Upper lobe of right lung (tissue), 1 donor: ENCODE data around the gene RPS6KA1. TPM values are rescaled to one million over a fixed set of nuclear protein-coding genes. Genes with fewer than 3 reads are reported as not detected.

Source experiments
- ATAC-seq: fragments of 200-7000 bp; cut with Tn5 transposase; one replicate; pipeline ENCODE4 v1.9.1; 2020; ENCODE audit warnings: mild to moderate bottlenecking, moderate library complexity
- DNase-seq: peaks from one replicate; pipeline ENCODE4 v3.0.0-alpha.2; 2020
- H3K27ac ChIP-seq: fragments of 200-600 bp; one replicate; pipeline ENCODE4 v1.8.0; 2022
- H3K27me3 ChIP-seq: fragments of 200-600 bp; one replicate; pipeline ENCODE4 v1.8.0; 2022; ENCODE audit warnings: mild to moderate bottlenecking
- H3K36me3 ChIP-seq: fragments of 200-600 bp; one replicate; pipeline ENCODE4 v1.8.0; 2022
- H3K4me1 ChIP-seq: fragments of 200-600 bp; one replicate; pipeline ENCODE4 v1.8.0; 2022
- H3K4me3 ChIP-seq: fragments of 200-600 bp; one replicate; pipeline ENCODE4 v1.8.0; 2022; ENCODE audit warnings: mild to moderate bottlenecking
- H3K9me3 ChIP-seq: fragments of 200-600 bp; one replicate; pipeline ENCODE4 v1.8.0; 2022
- CTCF ChIP-seq: fragments of 200-600 bp; IDR thresholded peaks from one replicate; pipeline ENCODE4 v1.8.0; 2022; ENCODE audit warnings: antibody characterized with exemption
- intact Hi-C: fragments of 100-400 bp; cut with DNase I; formaldehyde crosslinking; loops from one replicate; pipeline ENCODE4 v1.11.0; 2022
- microRNA-seq: library from miRNA; unstranded; fragments of <30 nt; microRNA quantifications from one replicate; pipeline ENCODE4 v1.2.0, GENCODE V29; 2020; ENCODE audit warnings: borderline microRNAs expressed
- total RNA-seq: library from RNA; stranded (reverse); fragmentation: NEBNext Ultra II Directional; extraction: Animal tissue kit (Norgen Biotek cat#: 25700); gene quantifications from one replicate; pipeline ENCODE4 v1.2.1, GENCODE V29; 2021
- donor health status: DM: no; HTN: yes; CAD: no; lungs with severe emphysema.

RPS6KA1 gene
- total RNA-seq, 1 donor from 2014 or later, result 124 TPM

DNA sequence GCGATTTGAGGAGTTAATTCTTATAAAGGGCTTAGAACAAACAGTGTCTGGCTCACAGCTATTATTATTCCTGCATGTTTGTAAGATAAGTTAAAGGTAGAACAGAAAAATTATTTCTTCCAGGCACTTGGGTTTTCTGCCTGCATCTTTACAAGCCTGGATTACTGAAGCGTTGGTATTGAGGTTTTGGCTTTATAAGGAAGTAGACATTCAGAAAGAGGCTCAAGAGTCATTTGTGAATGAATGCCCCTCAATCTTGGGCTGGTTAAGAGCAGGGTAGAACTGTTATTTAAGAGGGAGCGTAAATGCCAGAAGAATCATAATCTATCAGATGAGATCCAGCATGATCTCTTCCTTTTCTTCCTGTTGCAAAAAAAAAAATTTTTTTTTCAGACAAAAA lies 89.0 kb downstream of the RPS6KA1 start:
- ATAC-seq (no peak), DNase-seq (no peak)
- H3K4me1 ChIP-seq, result peaks cover 24% of the 10 kb centered on the region
- intact Hi-C loops, result no loop called here
- H3K36me3 ChIP-seq, result no peaks in the 10 kb centered on the region
- H3K27ac ChIP-seq, result peak overlapping the region; percentile 98
- H3K9me3 ChIP-seq, result no peaks in the 10 kb centered on the region
- H3K4me3 ChIP-seq, result no peak overlapping the region
- H3K27me3 ChIP-seq, result no peaks in the 10 kb centered on the region
- no peak for TF ChIP-seq CTCF

Small RNAs within 50 kb of the gene (microRNA-seq; reads per million reads assigned to microRNA genes)
- gene MIR1976, result 3.5 reads per million, percentile 23 among the genes with 10 or more reads in this experiment

Other genes starting within 250 kb of the RPS6KA1 start
- 169 TPM for gene SH3BGRL3, start 249.7 kb upstream of the RPS6KA1 start, total RNA-seq
- gene UBXN11, start 223.1 kb upstream of the RPS6KA1 start, total RNA-seq, result 37.0 TPM
- gene CD52, start 211.8 kb upstream of the RPS6KA1 start, total RNA-seq, result 348 TPM
- 6.9 TPM for gene CRYBG2, start 175.6 kb upstream of the RPS6KA1 start, total RNA-seq
- gene ZNF683, start 157.0 kb upstream of the RPS6KA1 start, total RNA-seq, result 1.1 TPM
- gene LIN28A, start 118.9 kb upstream of the RPS6KA1 start, total RNA-seq, result not detected
- gene DHDDS, start 97.4 kb upstream of the RPS6KA1 start, total RNA-seq, result 41.1 TPM
- gene HMGN2, start 57.3 kb upstream of the RPS6KA1 start, total RNA-seq, result 298 TPM
- 64.3 TPM for gene ARID1A, start 166.3 kb downstream of the RPS6KA1 start, total RNA-seq